ENCODE results near the gene SRSF5.

DNA sequence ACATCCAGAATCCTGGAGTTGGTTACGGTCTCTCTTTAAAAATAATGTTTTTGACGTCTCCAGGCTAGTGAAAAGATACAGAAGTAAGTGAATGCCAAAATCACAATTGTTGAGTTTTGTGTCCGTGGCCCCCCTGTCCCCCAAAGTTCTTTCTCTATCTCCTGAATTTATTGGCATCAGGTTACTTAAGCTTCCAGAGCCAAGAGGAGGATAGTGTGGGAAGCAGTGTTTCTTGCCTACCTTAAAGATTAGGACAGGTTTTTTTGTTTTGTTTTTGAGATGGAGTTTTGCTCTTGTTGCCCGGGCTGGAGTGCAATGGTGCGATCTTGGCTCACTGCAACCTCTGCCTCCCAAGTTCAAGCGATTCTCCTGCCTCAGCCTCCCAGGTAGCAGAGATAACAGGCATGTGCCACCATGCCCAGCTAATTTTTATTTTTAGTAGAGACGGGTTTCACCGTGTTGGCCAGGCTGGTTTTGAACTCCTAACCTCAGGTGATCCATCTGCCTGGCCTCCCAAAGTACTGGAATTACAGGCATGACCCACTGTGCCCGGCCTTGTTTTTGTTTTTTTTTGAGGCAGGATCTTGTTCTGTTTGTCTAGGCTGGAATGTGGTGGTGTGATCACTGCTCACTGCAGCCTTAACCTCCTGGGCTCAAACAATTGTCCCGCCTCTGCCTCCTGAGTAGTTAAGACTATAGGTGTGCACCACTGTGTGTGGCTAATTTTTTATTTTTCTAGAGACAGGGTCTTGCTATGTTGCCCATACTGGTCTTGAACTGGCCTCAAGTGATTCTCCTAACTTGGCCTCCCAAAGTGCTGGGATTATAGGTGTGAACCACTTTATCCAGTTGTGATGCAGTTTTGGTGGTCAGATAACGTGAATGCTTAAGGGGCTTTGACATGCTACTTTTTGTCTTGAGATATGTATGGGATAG, 5.4 kb downstream of the SRSF5 start:
- TF ChIP-seq POU6F1 (CRISPR knock-in tag; IDR thresholded peaks at IDR 0.05; ENCODE audit: borderline replicate concordance, low read depth), result no peak
- TF ChIP-seq ZC3H10 (CRISPR knock-in tag; IDR thresholded peaks at IDR 0.05), result no peak
- TF ChIP-seq, protein P1, sequence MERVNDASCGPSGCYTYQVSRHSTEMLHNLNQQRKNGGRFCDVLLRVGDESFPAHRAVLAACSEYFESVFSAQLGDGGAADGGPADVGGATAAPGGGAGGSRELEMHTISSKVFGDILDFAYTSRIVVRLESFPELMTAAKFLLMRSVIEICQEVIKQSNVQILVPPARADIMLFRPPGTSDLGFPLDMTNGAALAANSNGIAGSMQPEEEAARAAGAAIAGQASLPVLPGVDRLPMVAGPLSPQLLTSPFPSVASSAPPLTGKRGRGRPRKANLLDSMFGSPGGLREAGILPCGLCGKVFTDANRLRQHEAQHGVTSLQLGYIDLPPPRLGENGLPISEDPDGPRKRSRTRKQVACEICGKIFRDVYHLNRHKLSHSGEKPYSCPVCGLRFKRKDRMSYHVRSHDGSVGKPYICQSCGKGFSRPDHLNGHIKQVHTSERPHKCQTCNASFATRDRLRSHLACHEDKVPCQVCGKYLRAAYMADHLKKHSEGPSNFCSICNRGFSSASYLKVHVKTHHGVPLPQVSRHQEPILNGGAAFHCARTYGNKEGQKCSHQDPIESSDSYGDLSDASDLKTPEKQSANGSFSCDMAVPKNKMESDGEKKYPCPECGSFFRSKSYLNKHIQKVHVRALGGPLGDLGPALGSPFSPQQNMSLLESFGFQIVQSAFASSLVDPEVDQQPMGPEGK (CRISPR knock-in tag; IDR thresholded peaks at IDR 0.05; ENCODE audit: borderline replicate concordance), result no peak
- TF ChIP-seq ARNTL (CRISPR knock-in tag; IDR thresholded peaks at IDR 0.05; ENCODE audit: borderline replicate concordance, low read depth), result no peak
